SHP77 treated with DMSO at 0.1 percent for 48 hours (cell line): ENCODE measurements around the gene PLA2G6.

ENCODE experiments used
- DNase-seq: peaks from one replicate; lab custom pipeline; 2025; lab: John Stamatoyannopoulos, UW

PLA2G6 gene

GRCh38 chr22:38181453-38182200, at the start of gene PLA2G6:
TSS of gene PLA2G6 (minus strand) at chr22:38181830. CDS start at chr22:38169426, 12,404 bp downstream.
- peak; percentile 97 for DNase-seq

DNA sequence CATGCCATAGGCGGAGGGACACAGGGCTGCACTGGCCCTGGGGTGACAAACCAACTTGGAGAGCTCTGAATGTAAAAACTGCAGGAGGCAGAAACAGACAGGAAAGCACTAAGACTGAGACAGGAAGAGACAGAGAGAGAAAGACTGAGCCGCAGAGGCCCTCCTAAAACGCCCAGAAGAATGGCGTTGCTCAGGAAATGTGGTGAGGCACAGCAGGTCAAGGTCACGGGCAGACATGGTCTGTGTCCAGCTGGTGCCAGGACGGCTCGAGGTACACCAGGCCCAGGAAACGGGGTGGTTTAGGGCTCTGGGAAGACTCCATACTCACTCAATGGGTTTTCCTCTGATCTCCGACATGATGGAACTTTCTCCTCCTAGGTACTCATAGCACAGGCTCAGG, 49.3 kb upstream of the PLA2G6 start:
- no peak for DNase-seq

- DNase-seq = no peak
Measured at GRCh38 chr22:38230108-38230825, 48.6 kb upstream of the PLA2G6 start.

DNA sequence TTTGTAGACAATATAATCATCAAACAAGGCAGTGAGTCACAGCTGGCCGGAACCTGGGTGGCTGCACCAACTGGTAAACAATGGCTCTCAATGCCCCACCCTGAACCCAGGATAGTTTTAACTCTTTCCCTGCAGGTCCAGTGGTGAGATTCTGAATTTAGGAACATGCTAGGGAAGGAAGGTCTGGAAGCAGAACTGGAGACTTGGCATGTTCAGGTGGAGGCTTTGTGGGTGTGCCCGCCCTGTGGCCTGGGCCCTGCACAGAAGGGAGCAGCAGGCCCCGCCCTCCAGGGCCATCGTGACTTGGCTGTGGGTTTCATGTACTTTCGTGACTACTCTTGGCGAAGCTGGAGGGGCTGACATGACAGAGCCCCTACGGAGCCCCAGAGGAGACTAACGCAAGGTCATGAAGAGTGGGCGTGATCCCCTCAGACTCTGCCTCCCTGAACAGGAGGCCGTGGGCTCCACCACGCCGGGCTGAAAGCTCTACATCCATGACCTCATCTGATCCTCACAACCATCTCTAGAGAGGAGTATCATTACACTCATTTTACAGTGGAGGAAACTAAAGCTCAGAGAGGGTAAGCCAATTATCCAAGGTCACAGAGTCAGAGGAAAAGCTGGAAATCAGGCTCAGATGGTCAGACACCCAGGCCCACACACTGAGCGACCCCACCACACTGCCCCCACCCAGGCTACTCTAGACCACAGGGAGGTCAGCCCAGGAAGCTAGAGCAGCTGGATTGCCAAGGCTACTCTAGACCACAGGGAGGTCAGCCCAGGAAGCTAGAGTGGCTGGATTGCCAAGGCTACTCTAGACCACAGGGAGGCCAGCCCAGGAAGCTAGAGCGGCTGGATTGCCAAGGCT, 47.5 kb upstream of the PLA2G6 start:
- DNase-seq = no peak

DNA sequence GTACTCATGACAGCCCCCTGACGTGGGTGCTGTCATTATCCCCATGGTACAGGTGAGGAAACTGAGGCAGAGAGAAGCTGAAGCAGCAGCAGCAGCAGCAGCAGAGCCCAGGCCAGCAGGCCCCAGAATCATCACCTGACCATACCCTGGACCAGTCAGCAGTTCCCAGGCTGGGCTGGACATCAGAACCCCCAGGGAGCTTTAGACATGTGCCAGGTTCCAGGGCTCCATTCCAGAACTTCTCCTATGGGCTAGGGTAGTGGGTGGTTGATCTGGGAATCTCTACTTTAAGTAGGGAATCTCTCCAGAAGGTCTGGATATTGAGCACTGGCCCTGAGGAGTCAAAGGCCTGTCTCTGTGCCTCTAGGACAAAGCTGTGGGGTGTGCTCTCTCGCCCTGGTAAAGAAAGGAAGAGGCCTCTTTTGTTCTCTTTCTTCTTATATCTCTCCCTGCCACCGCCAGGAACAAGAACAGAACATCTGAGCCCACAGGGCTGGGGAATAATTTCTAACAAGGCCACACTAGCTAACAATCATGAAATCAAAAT, 46.8 kb upstream of the PLA2G6 start:
- DNase-seq = no peak

- no peak for DNase-seq
Measured at GRCh38 chr22:38226853-38227649, 45.4 kb upstream of the PLA2G6 start.

DNA sequence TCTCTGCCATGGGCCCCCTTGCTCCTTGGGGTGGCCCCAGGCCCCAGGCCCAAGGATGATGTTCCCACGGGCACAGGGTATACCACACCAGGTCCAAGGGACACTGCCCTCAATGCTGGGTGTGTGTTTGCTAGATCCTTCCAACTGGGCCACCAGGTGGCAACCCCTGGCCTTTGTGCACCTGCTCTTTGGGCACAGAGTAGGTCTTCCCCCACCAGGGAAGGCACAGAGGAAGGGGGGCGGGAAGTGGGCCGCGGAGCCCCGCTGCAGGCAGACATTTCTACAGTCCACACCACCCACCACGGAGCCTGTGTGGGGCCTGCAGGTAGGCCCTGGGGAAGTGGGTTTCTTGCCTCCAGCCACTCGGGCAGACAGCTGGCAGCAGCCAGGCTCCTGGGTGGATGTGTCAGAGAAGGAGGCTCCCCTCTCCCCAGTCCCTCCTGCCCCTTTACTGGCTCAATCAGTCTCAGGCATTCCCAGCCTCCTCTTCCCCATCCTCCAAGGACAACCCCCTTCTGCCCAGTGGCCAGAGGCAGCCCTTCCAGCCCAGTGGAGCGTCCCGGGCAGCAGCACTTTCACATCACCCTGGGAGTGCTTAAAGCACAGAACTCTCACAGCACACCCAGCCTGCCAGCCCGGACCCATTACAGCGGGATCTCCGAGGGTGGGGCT, 41.8 kb upstream of the PLA2G6 start:
- DNase-seq = no peak

DNA sequence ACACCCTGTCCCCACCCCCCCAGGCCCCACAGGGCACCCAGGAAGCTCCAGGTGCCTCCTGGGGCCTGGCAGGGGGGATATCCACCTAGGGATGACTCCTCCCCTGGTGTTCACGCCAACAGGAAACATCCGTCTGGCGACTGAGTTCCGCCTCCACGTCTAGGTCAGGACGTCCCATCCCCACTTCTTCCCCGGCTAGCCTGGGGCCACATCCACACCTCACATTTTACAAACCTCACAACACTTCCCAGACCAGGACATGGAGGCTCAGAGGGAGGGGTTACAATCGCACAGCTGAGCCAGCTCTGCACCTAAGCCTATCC, 41.1 kb upstream of the PLA2G6 start:
- no peak for DNase-seq

DNA sequence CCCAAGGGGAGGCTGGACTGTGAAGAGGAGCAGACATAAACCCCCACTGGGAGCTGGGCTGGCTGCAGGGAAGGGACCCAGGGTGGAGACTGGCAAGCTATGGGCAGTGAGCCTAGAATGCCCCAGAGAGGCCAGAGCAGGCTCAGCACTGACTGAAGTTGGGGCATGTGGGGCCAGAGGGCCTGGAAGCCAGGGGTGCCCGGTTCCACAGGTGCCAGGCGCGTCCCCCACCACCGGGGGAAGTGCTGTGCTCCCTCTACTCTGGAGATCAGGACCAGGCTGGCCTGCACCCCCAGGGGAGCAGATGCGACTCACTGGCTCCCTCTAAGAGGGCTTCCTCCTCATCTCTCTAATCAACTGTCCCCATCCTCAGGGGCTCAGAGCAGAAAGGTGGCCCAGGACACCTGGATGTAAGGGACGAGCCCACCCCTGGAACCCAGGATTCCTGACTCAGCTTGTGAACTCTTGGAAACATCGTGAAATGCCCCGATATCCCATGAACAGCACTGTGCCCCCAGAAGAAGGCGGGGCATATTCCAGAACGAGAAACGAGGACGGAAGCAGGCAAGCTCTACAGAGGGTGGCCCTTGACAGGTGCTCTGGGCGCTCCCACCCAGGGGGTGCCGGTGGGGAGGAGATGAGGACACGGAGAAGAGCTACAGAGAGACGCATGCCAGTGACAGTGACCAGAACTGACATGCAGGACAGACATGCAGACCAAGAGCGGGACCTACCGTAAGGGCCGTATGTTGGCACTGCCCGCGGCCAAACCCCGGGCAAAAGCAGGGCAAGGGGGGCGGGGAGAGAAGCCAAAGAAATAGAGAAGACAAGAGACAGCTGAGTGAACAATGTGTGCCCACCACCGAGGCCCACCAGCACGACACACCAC, 40.5 kb upstream of the PLA2G6 start:
- no peak for DNase-seq

GRCh38 chr22:38221407-38221806, 39.8 kb upstream of the PLA2G6 start:
- no peak for DNase-seq

- no peak for DNase-seq
Measured at GRCh38 chr22:38220653-38221386, 39.2 kb upstream of the PLA2G6 start.

- DNase-seq = no peak
Measured at GRCh38 chr22:38220163-38220562, 38.5 kb upstream of the PLA2G6 start.

- no peak for DNase-seq
Measured at GRCh38 chr22:38219632-38220031, 38.0 kb upstream of the PLA2G6 start.

DNA sequence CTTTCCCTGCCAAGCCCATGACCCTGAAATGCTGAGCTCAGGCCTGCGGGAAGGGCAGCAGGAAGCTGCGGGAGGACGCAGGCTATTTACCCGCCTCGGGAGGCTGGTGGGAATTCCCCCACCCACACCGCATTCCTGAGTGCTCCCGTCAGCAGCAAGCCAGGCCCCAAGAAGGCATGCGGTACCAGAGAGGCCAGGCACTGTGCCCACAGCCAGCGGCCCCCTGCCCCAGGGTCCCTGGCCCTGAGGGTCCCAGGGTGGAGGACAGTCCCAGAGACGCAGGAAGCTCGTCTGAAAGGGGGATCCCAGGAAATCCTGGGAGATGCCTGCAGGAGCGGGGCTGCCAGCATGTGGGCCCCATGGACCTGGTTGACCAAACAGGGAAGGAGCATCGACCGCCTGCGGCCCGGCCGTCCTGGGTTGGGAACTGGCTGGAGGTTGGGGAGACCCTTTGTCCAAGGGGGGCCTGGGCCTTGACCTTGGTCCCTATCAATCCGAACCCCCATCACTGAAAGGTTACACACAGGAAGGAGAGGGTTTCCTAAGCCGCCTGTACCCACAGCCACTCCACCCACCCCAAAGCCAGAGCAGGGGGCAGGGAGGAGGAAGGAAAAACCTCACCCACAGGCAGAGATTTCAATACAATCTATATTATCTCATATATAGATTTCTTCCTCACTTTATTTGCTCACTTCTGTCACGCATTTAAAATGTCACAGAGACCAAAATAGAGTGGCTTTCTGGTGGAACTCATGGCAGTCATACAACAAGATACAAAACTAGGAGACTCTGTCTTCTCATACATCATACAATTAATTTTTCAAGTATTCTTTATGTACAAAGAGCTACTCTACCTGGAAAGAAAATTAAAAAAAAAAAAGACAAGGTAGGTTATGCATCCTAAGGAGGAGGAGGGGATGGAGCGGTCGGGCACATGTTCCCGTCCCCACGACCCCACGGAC, 37.3 kb upstream of the PLA2G6 start:
- DNase-seq = no peak

DNA sequence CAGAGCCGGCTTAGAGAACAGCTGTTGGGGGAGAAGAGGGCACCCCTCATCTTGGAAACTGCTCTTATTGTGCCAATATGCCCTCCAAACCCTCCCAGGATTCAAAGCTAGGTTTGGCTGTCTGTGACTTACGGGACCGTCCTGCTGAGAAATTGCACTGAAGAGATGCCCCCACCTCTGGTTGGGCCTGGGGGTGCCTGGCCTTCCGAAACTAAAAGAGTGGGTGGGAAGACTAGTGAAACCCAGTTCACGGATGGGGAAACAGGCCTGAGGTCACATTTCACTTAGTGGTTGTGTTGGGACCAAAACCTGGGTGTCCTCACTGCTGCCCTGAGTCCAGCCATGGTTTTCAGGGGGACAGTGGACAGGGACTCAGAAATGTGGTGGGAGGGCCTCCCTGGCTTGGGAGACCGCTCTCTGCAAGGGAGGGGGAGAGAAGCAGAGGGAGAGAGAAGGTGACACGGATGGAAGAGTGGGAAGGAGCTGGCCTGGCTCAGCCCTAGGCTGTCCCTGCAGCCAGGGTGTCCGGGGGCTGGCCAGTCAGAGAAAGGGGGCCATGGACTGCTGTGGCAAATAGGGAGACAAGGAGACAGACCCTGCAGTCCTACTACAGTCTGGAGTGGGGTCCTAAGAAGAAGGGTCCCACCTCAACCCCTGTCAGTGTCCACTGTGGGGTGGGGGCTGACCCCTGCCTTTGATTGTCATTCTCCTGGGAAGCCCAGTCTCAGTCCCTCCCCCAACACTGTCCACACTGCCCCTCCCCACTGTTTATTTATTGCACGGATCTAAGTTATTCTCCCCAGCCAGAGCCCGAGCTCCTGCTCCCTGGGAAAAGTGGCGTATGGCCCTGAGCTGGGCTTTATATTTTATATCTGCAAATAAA, 33.8 kb upstream of the PLA2G6 start:
- no peak for DNase-seq

DNA sequence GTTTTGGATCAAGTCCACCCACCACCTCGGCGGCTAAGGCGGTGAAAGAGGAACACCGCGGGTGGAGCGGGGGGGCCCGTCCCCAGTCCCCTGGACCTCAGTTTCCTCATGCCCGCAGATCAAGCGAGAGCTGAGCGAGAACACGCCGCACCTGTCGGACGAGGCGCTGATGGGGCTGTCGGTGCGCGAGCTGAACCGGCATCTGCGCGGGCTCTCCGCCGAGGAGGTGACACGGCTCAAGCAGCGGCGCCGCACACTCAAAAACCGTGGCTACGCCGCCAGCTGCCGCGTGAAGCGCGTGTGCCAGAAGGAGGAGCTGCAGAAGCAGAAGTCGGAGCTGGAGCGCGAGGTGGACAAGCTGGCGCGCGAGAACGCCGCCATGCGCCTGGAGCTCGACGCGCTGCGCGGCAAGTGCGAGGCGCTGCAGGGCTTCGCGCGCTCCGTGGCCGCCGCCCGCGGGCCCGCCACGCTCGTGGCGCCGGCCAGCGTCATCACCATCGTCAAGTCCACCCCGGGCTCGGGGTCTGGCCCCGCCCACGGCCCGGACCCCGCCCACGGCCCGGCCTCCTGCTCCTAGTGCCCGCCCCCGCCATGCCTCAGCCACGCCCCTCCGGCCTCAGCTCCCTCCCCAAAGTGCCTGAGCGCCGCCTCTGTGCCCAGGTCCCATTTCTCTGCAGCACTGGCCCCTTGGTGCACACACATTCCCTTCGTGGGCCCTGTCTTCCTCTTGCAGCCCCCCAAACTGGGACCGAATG, 32.8 kb upstream of the PLA2G6 start:
- DNase-seq = no peak

DNA sequence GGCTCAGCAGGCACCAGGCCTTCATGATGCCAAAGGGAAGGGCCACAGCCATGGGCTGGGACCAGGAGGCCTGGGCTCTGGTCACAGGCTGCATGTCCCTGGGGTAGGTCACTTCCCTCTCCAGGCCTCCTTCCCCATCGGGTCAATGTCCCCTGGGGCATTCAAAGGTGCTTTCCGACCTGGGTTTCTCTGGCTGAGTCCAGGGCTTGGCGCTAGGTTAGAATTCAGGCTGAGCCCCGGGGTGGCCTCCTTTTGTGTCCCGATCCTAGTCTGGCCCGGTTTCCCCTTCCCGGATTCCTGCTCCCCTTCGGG, 32.3 kb upstream of the PLA2G6 start:
- DNase-seq = no peak
